Osteoblast (primary cell): ENCODE measurements around the gene RIC3. TPM values are rescaled to one million over a fixed set of nuclear protein-coding genes. Genes with fewer than 3 reads are reported as not detected.

ENCODE experiments used
- DNase-seq: peaks from one replicate; pipeline ENCODE4 v3.0.0; 2011; ENCODE audit warnings: low spot score, mixed read lengths; ENCODE audit not compliant: insufficient read length; ENCODE audit errors: missing footprints
- H2AFZ ChIP-seq: 2 replicates; pipeline ENCODE4 v1.6.0; 2011; ENCODE audit warnings: mild to moderate bottlenecking, low read length
- H3K27ac ChIP-seq: 2 replicates; pipeline ENCODE4 v1.5.1; 2011; ENCODE audit warnings: mild to moderate bottlenecking, low read depth, low read length, moderate library complexity
- H3K27me3 ChIP-seq: 2 replicates; pipeline ENCODE4 v1.6.0; 2012; ENCODE audit warnings: mild to moderate bottlenecking, control low read depth, inconsistent platforms, low read length, moderate library complexity; ENCODE audit not compliant: insufficient read depth
- H3K36me3 ChIP-seq: 2 replicates; pipeline ENCODE4 v1.5.1; 2011; ENCODE audit warnings: mild to moderate bottlenecking, low read length, control low read depth, moderate library complexity; ENCODE audit not compliant: insufficient read depth
- H3K4me1 ChIP-seq: 2 replicates; pipeline ENCODE4 v1.5.1; 2011; ENCODE audit warnings: mild to moderate bottlenecking, low read length, control low read depth, moderate library complexity; ENCODE audit not compliant: insufficient read depth
- H3K4me2 ChIP-seq: 2 replicates; pipeline ENCODE4 v1.6.0; 2011; ENCODE audit warnings: mild to moderate bottlenecking, low read length; ENCODE audit not compliant: insufficient read depth
- H3K4me3 ChIP-seq: fragments of 200-600 bp; sonication (generic); 3 replicates; pipeline ENCODE4 v1.5.1; 2012; ENCODE audit warnings: mild to moderate bottlenecking, low read length, inconsistent platforms; ENCODE audit not compliant: insufficient read depth
- H3K79me2 ChIP-seq: 2 replicates; pipeline ENCODE4 v1.6.0; 2012; ENCODE audit warnings: mild to moderate bottlenecking, low read length, control low read depth, inconsistent platforms; ENCODE audit not compliant: insufficient read depth
- H3K9me3 ChIP-seq: 2 replicates; pipeline ENCODE4 v1.5.1; 2011; ENCODE audit warnings: low read depth, low read length, control low read depth
- H4K20me1 ChIP-seq: 2 replicates; pipeline ENCODE4 v1.6.0; 2012; ENCODE audit warnings: mild to moderate bottlenecking, low read length, control low read depth; ENCODE audit not compliant: insufficient read depth
- CTCF ChIP-seq: IDR thresholded peaks from 2 replicates; pipeline ENCODE4 v1.5.1; 2011; ENCODE audit warnings: mild to moderate bottlenecking, low read depth, low read length, moderate library complexity; ENCODE audit errors: extremely low read depth
- total RNA-seq: library from RNA; depleted of rRNA; stranded (reverse); fragments of >200 nt; gene quantifications from 2 replicates; pipeline ENCODE4 v1.2.3, GENCODE V29; 2012

RIC3 gene
- total RNA-seq, 1 donor, result not detected

- Histone ChIP-seq H3K4me1 (no peaks in the 10 kb centered on the region), H3K4me3 (no peak overlapping the region), H3K79me2 (no peaks in the 10 kb centered on the region), H3K27me3 (peaks cover 2% of the 10 kb centered on the region), H3K27ac (no peak overlapping the region), H4K20me1 (peaks cover 4% of the 10 kb centered on the region), H3K9me3 (no peaks in the 10 kb centered on the region), H3K36me3 (peaks cover 25% of the 10 kb centered on the region), H2AFZ (no peak overlapping the region), H3K4me2 (no peak overlapping the region)
- TF ChIP-seq CTCF, result no peak
- peak; percentile 66 for DNase-seq
Observed at GRCh38 chr11:8105666-8106065, 63.2 kb downstream of the RIC3 start.

- no peaks in the 10 kb centered on the region for H3K4me1 ChIP-seq
- no peaks in the 10 kb centered on the region for H3K79me2 ChIP-seq
- no peak overlapping the region for H2AFZ ChIP-seq
- no peak overlapping the region for H3K4me2 ChIP-seq
- H3K27me3 ChIP-seq, result no peaks in the 10 kb centered on the region
- H3K27ac ChIP-seq, result no peak overlapping the region
- H3K9me3 ChIP-seq, result no peaks in the 10 kb centered on the region
- no peak for TF ChIP-seq CTCF
- no peak for DNase-seq
- peaks cover 4% of the 10 kb centered on the region for H4K20me1 ChIP-seq
- peaks cover 29% of the 10 kb centered on the region for H3K36me3 ChIP-seq
- H3K4me3 ChIP-seq, result no peak overlapping the region
Observed at GRCh38 chr11:8105133-8105532, 63.7 kb downstream of the RIC3 start.

- H3K36me3 ChIP-seq, result peaks cover 35% of the 10 kb centered on the region
- no peak overlapping the region for H3K4me2 ChIP-seq
- no peaks in the 10 kb centered on the region for H3K27me3 ChIP-seq
- H3K4me3 ChIP-seq, result no peak overlapping the region
- H2AFZ ChIP-seq, result no peak overlapping the region
- peaks cover 4% of the 10 kb centered on the region for H4K20me1 ChIP-seq
- H3K27ac ChIP-seq, result no peak overlapping the region
- no peak for TF ChIP-seq CTCF
- peaks cover 3% of the 10 kb centered on the region for H3K4me1 ChIP-seq
- peak; percentile 56 for DNase-seq
- no peaks in the 10 kb centered on the region for H3K9me3 ChIP-seq
- no peaks in the 10 kb centered on the region for H3K79me2 ChIP-seq
Observed at GRCh38 chr11:8103909-8104308, 64.9 kb downstream of the RIC3 start.

GRCh38 chr11:8102965-8103364, 65.9 kb downstream of the RIC3 start:
- peaks cover 35% of the 10 kb centered on the region for H3K36me3 ChIP-seq
- H3K4me3 ChIP-seq, result no peak overlapping the region
- peak; percentile 35 for DNase-seq
- H3K27ac ChIP-seq, result no peak overlapping the region
- no peak overlapping the region for H2AFZ ChIP-seq
- H3K9me3 ChIP-seq, result no peaks in the 10 kb centered on the region
- peaks cover 7% of the 10 kb centered on the region for H4K20me1 ChIP-seq
- peaks cover 13% of the 10 kb centered on the region for H3K4me1 ChIP-seq
- H3K4me2 ChIP-seq, result no peak overlapping the region
- H3K27me3 ChIP-seq, result no peaks in the 10 kb centered on the region
- TF ChIP-seq CTCF, result no peak
- H3K79me2 ChIP-seq, result no peaks in the 10 kb centered on the region
